Uterus (tissue), 4 donors: ENCODE data around the gene ECHS1. TPM values are rescaled to one million over a fixed set of nuclear protein-coding genes. Genes with fewer than 3 reads are reported as not detected.
A peak's percentile ranks its signal among the peaks of the same experiment; 100 is the strongest.

ENCODE experiments used
- DNase-seq, 2 donors: peaks; one replicate each; pipeline ENCODE4 v3.0.0-alpha.2; 2019 to 2020
- H3K27ac ChIP-seq, 2 donors: fragments of 200-600 bp; sonication (generic); 1 replicate in 1 of 2; 2 replicates in 1 of 2; pipeline ENCODE4 v1.5.1; 2016 to 2018
- H3K27me3 ChIP-seq, 2 donors: fragments of 200-600 bp; sonication (generic); one replicate each; pipeline ENCODE4 v1.5.1; 2018 to 2019; ENCODE audit warnings: control low read depth in 1 of 2
- H3K36me3 ChIP-seq, 2 donors: fragments of 200-600 bp; sonication (generic); one replicate each; pipeline ENCODE4 v1.5.1; 2019; ENCODE audit warnings: control low read depth in 1 of 2
- H3K4me1 ChIP-seq, 2 donors: fragments of 200-600 bp; sonication (generic); one replicate each; pipeline ENCODE4 v1.5.1; 2018 to 2019; ENCODE audit warnings: control low read depth in 1 of 2
- H3K4me3 ChIP-seq, 2 donors: fragments of 200-600 bp; sonication (generic); 1 replicate in 1 of 2; 2 replicates in 1 of 2; pipeline ENCODE4 v1.5.1; 2018 to 2019; ENCODE audit warnings: mild to moderate bottlenecking in 1 of 2
- H3K9me3 ChIP-seq, 2 donors: fragments of 200-600 bp; sonication (generic); one replicate each; pipeline ENCODE4 v1.5.1; 2019; ENCODE audit warnings: control low read depth in 1 of 2
- CTCF ChIP-seq, 4 experiments: fragments of 200-600 bp in 2 of 4; fragments of 450-650 bp in 2 of 4; sonication (generic) in 2 of 4; IDR thresholded peaks; one replicate each; pipeline ENCODE4 v1.5.1; 2016 to 2019; ENCODE audit warnings: antibody characterized with exemption in 4 of 4, mild to moderate bottlenecking in 2 of 4, moderate library complexity in 1 of 4
- POLR2A ChIP-seq, 2 donors: fragments of 450-650 bp; IDR thresholded peaks; one replicate each; pipeline ENCODE4 v1.6.1; 2016; ENCODE audit warnings: antibody characterized with exemption in 2 of 2, mild to moderate bottlenecking in 1 of 2, moderate library complexity in 1 of 2
- intact Hi-C: fragments of 100-400 bp; cut with DNase I; formaldehyde crosslinking; loops from one replicate; pipeline ENCODE4 v1.15.1; 2023; ENCODE audit warnings: low total_unique reads
- total RNA-seq, 4 donors: library from RNA; depleted of rRNA in 3 of 4; stranded (reverse); fragments of >200 nt in 3 of 4; gene quantifications; one replicate each; pipeline versions ENCODE4 v1.1.0 to v1.2.4, GENCODE V29; 2014 to 2023
- donor health status: DM: yes; HTN: yes; CAD: no.

The ECHS1 gene
- total RNA-seq, 4 donors from 2014 or later, result 28.2 to 48.8 (median 45.1) TPM

- H3K27me3 ChIP-seq, result peaks cover 42 to 45% of the 10 kb centered on the region in 2 donors
- TF ChIP-seq CTCF (IDR thresholded peaks at IDR 0.05) (no peak), POLR2A (IDR thresholded peaks at IDR 0.05) (no peak)
- peaks cover 0 to 21% of the 10 kb centered on the region in 2 donors for H3K4me1 ChIP-seq
- no peaks in the 10 kb centered on the region for H3K9me3 ChIP-seq
- no peaks in the 10 kb centered on the region for H3K36me3 ChIP-seq
- no peak overlapping the region for H3K27ac ChIP-seq
- intact Hi-C loops, result no loop called here
- no peak for DNase-seq
- H3K4me3 ChIP-seq, result no peak overlapping the region
Measured at GRCh38 chr10:133337370-133337725, 35.8 kb downstream of the ECHS1 start.

GRCh38 chr10:133336577-133337369 is 36.4 kb downstream of the ECHS1 start, which contains the start of gene CALY:
CALY (minus strand) TSS chr10:133336896; CDS start chr10:133328989, 7,907 bp downstream.
- Histone ChIP-seq H3K27me3 (peaks cover 42 to 45% of the 10 kb centered on the region in 2 donors), H3K27ac (no peak within 1 kb of the TSS), H3K4me3 (peak within 1 kb of the TSS; percentile 15 to 22), H3K9me3 (no peaks in the 10 kb centered on the region), H3K36me3 (no peaks in the 10 kb centered on the region), H3K4me1 (peaks cover 0 to 21% of the 10 kb centered on the region in 2 donors)
- intact Hi-C loops, result no loop called here
- TF ChIP-seq POLR2A (IDR thresholded peaks at IDR 0.05) (no peak), CTCF (IDR thresholded peaks at IDR 0.05) (no peak)
- no peak for DNase-seq

- no peak for DNase-seq
- Histone ChIP-seq H3K36me3 (no peaks in the 10 kb centered on the region), H3K4me3 (peak overlapping the region in 1 of 2 donors; percentile 15), H3K9me3 (no peaks in the 10 kb centered on the region), H3K27ac (no peak overlapping the region), H3K27me3 (peaks cover 42 to 45% of the 10 kb centered on the region in 2 donors), H3K4me1 (peaks cover 0 to 21% of the 10 kb centered on the region in 2 donors)
- TF ChIP-seq CTCF (IDR thresholded peaks at IDR 0.05) (no peak), POLR2A (IDR thresholded peaks at IDR 0.05) (no peak)
- intact Hi-C loops, result no loop called here
Measured at GRCh38 chr10:133336118-133336576, 37.0 kb downstream of the ECHS1 start.

- Histone ChIP-seq H3K4me3 (peak overlapping the region; percentile 15 to 22), H3K27me3 (peaks cover 42 to 45% of the 10 kb centered on the region in 2 donors), H3K9me3 (no peaks in the 10 kb centered on the region), H3K4me1 (peaks cover 0 to 21% of the 10 kb centered on the region in 2 donors), H3K27ac (no peak overlapping the region), H3K36me3 (no peaks in the 10 kb centered on the region)
- TF ChIP-seq CTCF (IDR thresholded peaks at IDR 0.05) (no peak), POLR2A (IDR thresholded peaks at IDR 0.05) (no peak)
- intact Hi-C loops, result no loop called here
- peak in 1 of 2 donors; percentile 59 for DNase-seq
Measured at GRCh38 chr10:133335246-133336117, 37.7 kb downstream of the ECHS1 start.
